GM10847 (cell line): ENCODE data around the gene TBCD.

Source experiments
- POLR2A ChIP-seq: IDR thresholded peaks from 2 replicates; pipeline ENCODE4 v1.6.1; 2011; ENCODE audit not compliant: insufficient read length; ENCODE audit errors: extremely low read depth

Gene TBCD

DNA sequence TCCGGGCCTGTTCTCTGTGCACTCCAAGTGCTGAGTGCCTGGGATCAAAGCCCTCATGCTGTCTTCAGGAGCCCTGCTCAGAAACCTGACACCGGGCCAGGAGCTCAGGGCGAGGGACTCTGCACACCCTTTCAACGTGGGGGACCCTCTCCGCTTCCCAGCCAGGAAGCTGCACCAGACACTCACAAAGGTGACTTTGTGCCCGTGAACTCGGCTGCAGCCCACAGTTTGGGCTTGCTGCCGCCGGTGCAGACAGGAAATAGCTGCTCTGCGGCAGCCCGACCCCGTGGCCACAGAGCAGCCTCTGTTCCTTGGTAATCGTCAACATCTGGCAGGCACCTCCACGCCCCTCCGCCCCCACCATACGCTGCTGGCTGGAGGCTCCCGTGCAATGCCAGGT is 234.1 kb downstream of the TBCD start:
- TF ChIP-seq POLR2A = no peak

DNA sequence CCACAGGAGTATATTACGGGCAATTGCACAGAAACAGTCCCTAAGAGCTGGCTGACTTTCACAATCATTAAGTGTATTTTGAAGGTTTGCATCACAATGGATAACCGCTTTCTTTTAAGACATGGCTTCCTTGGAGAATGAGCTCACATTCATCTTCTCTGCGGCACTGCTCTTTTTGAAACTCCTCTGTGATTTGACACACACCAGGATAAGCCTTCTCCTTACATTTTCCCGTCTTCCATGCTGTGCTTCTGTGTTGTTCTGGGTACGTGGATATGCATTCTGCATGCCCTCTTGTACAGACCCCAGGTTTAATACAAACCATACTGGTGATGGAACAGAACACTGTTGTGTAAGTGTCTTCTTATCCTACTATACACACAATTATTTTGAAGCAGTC is 238.0 kb downstream of the TBCD start:
- TF ChIP-seq POLR2A = no peak

DNA sequence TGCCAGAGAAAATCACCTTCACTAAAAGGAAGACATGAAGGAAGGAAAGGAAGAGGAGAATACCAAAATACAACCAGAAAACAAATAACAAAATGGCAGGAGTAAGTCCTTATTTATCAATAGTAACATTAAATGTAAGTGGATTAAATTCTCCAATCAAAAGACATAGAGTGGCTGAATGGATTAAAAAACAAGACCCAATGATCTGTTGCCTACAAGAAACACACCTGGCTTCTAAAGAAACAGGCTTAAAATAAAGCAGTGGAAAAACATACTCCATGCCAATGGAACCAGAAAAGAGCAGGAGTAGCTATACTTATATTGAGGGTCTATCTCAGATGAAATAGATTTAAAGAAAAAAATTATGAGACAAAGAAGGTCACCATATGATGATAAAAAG is 241.1 kb downstream of the TBCD start:
- no peak for TF ChIP-seq POLR2A
